Activated CD4-positive, alpha-beta T cell treated with anti-CD3 and anti-CD28 coated beads for 1 hour (primary cell): ENCODE data around the gene FMNL2.
"Not testable (repeated sequence)": the region's sequence is repeated elsewhere in the genome, so short reads cannot be mapped to it uniquely, and the experiment has no call there.

Source experiments
- DNase-seq: peaks from one replicate; pipeline ENCODE4 v3.0.0-alpha.2; 2020

FMNL2 gene

GRCh38 chr2:152376385-152376784, 41.4 kb downstream of the FMNL2 start:
- DNase-seq: no peak

DNA sequence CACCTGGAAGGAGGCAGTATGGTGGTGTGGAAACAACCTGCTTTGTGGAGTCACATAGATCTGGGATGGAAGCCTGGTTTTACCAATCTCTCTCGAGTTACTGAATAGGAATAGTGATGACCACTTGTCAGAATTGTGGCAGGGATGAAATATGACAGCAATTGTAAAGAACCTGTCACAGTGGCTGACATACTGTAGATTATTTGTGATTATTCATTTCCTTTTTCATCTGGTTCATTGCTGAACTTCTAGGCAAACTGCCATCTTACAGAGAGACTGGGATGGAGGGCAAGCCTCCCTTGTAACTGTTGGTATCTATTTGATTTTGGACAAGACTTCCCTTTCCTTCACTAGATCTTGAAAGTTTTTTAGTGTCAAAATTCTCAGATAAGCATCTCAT, 42.0 kb downstream of the FMNL2 start:
- DNase-seq: no peak

DNA sequence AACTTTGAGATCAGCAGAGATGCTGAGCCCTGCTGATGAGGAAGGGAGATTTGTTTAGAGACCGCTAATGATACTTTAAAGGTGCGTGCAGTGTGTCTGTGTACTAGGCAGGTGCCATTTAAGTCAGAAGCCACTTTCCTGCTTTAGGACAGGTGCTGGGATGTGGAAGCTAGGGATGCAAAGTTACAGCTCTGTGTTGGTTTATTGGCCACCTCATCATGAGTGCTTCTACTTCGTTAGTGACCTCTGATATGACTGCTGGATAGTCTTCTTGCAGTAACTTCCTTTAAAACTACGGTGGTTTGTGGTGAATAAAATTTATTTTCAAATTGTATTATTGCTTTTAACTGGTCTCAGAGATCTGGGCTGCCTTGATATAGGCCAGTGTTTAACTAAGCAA, 44.1 kb downstream of the FMNL2 start:
- no peak for DNase-seq

DNA sequence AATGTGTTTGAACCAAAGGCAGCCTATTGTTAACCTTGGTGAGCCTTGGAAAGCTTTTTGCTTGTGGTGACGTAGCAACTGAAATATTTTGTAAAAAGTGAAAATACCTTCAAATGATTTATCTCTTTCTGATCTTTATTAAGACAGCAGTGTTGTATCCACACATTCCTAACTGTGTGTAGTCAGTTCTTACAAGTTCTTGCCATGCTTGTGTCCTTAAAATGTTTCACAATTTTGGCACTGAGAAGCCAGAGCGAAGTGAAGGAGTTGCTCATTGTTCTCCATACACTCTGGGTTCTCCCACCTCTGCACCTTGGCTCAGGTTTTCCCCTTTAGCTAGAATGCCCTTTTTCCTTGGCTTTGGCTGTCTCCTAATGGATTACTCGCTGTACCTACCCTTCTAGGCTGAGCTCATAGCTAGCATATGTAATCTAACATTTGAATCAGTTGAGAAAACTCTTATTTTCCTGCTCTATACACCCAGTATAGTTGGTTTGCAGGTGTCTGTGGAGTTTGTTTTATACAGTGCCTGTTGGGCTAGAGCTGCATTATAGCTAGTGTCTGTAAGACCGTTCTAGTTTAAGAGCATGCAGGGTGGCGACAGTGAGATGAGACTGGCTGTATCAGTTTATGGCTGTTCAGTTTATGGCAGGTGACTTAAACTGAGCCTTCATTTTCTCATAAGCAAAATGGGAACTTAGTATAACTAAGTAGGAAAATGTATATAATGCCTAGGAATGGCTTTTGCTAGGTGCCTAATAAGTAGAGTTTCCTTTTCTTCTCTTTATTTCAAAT, 45.5 kb downstream of the FMNL2 start:
- DNase-seq: no peak

- DNase-seq: no peak
Observed at GRCh38 chr2:152383702-152384101, 48.7 kb downstream of the FMNL2 start.

GRCh38 chr2:152384992-152385391, 50.0 kb downstream of the FMNL2 start:
- no peak for DNase-seq

DNA sequence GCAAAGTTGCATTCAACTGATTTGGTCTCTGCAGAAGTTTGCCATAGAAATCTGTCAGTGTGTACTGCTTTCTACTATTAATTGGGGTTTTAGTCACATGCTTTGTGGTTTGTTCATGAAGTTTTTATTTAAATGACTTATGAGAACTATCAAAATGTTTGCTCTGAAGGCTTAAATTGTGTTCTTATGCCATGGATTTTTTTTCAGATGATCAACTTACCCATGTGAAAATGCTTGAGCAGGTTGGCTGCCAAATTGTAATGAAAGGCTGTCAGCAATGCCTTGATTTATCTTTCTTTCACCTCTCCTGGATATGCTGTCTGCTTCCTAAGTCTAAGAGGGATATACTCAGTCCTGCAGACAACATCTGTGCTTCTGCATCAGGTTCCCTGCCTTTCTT, 50.7 kb downstream of the FMNL2 start:
- no peak for DNase-seq

- no peak for DNase-seq
Observed at GRCh38 chr2:152386266-152386665, 51.3 kb downstream of the FMNL2 start.

DNA sequence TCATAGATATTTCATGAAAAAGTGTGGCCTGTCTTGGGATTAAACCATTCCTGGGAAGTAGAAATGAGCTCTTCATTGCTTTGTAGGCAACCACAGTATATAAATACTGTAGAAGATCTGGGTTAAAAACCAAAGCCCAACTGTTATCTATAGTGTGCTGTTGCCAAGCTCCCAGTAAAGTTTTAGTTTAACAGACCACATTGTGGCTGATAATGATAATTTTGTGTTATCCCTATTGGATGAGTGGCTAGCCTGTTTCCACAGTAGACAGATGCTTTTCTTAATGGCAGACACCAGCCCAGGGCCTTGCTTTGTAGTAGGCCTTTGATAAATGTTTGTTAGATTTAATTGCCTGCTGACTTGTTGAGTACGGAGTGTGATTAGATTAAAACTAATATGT, 52.1 kb downstream of the FMNL2 start:
- no peak for DNase-seq

GRCh38 chr2:152388269-152388668, 53.3 kb downstream of the FMNL2 start:
- not testable (repeated sequence) for DNase-seq

DNA sequence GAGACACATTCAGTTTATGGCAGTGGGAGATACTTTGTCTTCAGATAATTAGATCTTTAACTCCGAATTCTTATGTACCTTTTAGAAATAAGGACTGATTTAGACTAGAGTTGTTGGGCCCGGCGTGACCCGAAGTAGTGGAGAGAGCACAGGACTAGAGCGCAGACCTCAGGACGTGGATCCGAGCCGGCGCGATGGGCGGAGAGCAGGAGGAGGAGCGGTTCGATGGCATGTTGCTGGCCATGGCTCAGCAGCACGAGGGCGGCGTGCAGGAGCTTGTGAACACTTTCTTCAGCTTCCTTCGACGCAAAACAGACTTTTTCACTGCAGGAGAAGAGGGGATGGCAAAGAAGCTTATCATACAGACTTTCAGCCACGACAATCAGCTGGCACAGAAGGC, 54.5 kb downstream of the FMNL2 start:
- DNase-seq: no peak

DNA sequence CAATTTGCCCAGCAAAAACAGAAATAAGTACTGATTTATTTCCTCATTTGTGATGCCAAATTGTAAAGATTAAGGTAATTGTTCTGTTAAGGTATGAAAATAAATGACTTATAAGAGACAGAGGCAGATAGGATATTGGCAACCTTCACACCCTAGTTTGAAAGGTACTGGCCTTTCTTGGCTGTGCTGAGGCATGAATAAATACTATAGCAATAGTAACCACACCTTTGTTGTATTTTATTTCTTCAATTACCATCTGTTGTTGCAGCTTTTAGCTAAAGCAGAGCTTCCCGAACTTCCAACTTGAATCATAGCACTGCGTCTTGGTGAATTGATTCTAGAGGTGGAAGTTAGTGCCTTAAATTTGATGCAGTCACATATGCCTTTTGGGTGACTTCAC, 55.9 kb downstream of the FMNL2 start:
- DNase-seq: no peak

DNA sequence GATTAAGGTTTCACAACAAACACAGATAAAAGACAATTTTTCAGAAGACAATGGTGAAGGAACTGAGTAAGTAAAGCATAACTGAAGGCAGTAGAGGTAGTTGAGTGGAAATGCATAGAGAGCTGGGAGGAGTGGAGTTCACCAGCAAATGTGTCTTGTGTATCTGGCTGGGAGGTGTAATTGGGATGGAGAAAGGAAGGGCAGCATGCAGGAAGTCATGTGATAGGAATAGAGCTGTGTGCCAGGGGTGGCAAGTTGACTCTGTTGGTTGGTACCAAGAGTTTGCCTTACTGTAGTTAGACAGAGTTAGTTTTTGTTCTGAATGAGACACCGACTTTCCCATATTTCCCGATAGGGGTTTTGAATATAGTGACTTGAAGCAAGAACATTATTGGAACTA, 56.3 kb downstream of the FMNL2 start:
- no peak for DNase-seq

- no peak for DNase-seq
Observed at GRCh38 chr2:152393377-152393776, 58.4 kb downstream of the FMNL2 start.

DNA sequence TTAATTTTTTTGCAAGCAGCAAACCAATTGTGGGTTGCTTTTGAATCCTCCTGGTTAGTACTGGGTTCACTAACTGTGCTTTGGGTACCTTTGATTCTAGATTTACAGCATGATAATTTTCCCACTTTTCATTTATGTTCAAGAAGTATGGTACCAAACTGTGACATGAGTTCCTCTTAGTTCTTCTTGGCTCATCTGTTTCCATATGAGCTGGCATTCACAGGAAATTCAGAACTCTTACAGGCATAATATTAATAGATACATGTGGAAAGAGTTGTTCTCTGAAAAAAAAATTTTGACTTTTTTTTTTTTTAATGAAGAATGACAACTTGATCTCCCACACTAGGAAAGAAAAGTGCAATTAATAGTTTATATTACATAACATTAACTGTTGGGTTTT, 59.4 kb downstream of the FMNL2 start:
- DNase-seq: no peak

GRCh38 chr2:152395103-152395502, 60.1 kb downstream of the FMNL2 start:
- no peak for DNase-seq

DNA sequence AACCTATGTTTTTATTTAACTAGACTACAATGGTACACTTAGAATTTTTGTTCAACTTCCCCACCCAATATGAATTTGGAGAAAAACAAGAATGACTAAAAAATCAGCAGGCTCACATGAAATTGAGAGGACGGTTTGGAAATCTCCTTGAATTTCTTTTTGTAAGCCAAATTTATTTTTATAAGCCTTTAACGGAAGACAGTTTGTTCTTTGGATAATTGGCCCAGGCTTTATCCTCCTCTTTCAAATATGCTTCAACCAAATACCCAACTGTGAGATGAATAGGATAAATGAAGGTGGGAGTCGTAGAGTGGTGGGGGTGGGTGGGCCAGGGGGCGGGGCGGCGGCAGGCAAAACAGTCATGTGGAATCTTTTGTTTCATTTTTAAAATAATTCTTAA, 60.6 kb downstream of the FMNL2 start:
- DNase-seq: no peak

- DNase-seq: no peak
Observed at GRCh38 chr2:152396051-152396511, 61.1 kb downstream of the FMNL2 start.

DNA sequence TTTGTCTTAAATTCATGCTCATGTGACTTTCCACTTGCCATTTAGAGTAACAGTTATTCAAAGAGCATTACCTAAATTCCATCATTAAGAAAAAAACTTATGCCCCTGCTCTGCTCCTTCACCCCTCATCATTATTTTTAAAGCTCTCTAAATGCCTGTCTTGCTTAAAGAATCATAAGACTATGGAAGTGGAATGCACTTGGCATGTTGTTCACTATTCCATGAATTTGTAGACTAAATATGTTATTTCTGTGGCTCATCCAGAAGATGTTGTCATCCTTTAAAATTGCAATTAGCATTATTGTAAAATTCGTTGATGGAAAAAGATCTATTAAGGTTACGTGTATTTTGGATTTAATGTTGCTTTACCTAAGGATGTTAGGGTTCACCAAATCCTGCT, 61.8 kb downstream of the FMNL2 start:
- no peak for DNase-seq

DNA sequence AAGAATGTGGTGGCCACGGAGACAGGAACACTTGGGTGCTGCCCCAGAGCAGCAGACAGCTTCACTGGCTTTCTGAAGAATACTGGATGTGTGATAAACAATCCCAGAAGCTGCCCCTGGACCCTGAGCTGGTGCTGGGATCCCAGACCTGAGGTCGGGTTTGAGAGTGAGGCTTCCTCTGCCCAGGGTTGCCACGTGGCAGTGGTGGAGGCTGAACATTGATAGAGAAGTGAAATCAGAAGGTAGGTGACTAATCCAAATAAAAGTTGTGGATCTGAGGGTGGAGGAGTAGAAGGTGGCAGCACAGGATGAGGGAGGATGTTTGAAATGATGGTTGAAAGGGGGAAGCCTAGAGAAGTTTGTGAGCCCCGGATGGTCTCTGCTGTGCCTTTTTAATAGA, 64.0 kb downstream of the FMNL2 start:
- no peak for DNase-seq

DNA sequence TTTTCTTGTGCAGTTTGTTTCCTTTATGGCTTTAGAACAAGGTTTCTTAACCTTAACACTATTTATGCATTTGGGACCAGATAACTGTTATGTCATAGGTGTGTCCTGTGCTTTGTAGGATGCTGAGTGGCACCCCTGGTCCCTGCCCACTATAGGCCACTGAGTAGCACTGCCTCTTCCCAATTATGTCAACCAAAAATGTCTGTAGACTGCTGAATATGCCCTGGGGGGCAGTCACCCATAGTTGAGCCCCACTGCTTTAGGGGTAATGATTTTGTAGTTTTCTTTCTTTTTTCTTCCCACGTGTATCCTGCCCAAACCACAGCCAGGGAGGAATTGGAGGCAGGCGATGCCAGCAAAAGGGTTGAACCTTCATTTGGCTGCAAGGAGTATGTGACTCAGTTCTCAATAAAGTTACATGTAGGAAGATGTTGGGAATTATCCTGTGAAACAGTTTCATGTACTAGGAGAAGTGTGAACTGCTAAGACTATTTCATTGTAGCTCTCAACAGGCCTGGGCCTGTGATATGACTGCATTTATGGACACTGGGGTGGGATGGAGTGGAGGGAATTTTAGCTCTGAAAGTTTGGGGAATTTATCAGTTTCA, 65.7 kb downstream of the FMNL2 start:
- no peak for DNase-seq

- no peak for DNase-seq
Observed at GRCh38 chr2:152402780-152403759, 68.1 kb downstream of the FMNL2 start.
